A172 (cell line): ENCODE data around the gene CSTF2T. TPM values are rescaled to one million over a fixed set of nuclear protein-coding genes. Genes with fewer than 3 reads are reported as not detected.

Source experiments
- DNase-seq: peaks from one replicate; pipeline ENCODE4 v3.0.0-alpha.2; 2015; ENCODE audit warnings: low spot score
- total RNA-seq: library from RNA; depleted of rRNA; stranded (reverse); fragments of >200 nt; shearing (Covaris generic); gene quantifications from 2 replicates; pipeline ENCODE4 v1.2.3, GENCODE V29; 2014

CSTF2T gene
- total RNA-seq, 1 experiment from 2014 or later, result 13.5 TPM

- DNase-seq, result no peak
Observed at GRCh38 chr10:51649064-51649463, 50.3 kb downstream of the CSTF2T start.
